HL-60 (cell line): ENCODE data around the gene MYO5B.

Experiments used
- DNase-seq, 2 experiments: peaks; one replicate each; pipeline ENCODE4 v3.0.0-alpha.2; 2010 to 2020; ENCODE audit warnings: low read depth in 1 of 2, low spot score in 1 of 2
- H3K27ac ChIP-seq: fragments of 250-450 bp; sonication (Bioruptor Pico); replicated peaks from 2 replicates; pipeline ENCODE4 v1.5.1; 2020; ENCODE audit warnings: mild to moderate bottlenecking, moderate library complexity
- H3K27me3 ChIP-seq: fragments of 250-450 bp; sonication (Bioruptor Pico); 2 replicates; pipeline ENCODE4 v1.5.1; 2021; ENCODE audit warnings: mild to moderate bottlenecking, moderate library complexity; ENCODE audit not compliant: insufficient read depth, poor library complexity, severe bottlenecking
- H3K4me3 ChIP-seq: replicated peaks from 2 replicates; pipeline ENCODE4 v1.5.1; 2011; ENCODE audit warnings: mild to moderate bottlenecking, control low read depth, low read length; ENCODE audit not compliant: insufficient read depth
- GABPA ChIP-seq: IDR thresholded peaks from 2 replicates; pipeline ENCODE4 v1.6.1; 2012; ENCODE audit warnings: low read depth
- POLR2AphosphoS5 ChIP-seq: IDR thresholded peaks from 2 replicates; pipeline ENCODE4 v1.6.1; 2012; ENCODE audit warnings: low read depth
- SPI1 ChIP-seq: IDR thresholded peaks from 2 replicates; pipeline ENCODE4 v1.6.1; 2012; ENCODE audit warnings: low read depth, mild to moderate bottlenecking, borderline replicate concordance
- TF ChIP-seq, protein P1 (sequence below): IDR thresholded peaks from one replicate; pipeline ENCODE4 v1.5.1; 2011; ENCODE audit warnings: low read length, control low read depth, inconsistent platforms; ENCODE audit not compliant: insufficient read depth
- TF ChIP-seq, protein P2 (sequence below): IDR thresholded peaks from 2 replicates; pipeline ENCODE4 v1.6.1; 2012; ENCODE audit warnings: low read depth; ENCODE audit not compliant: insufficient replicate concordance

Gene MYO5B

DNA sequence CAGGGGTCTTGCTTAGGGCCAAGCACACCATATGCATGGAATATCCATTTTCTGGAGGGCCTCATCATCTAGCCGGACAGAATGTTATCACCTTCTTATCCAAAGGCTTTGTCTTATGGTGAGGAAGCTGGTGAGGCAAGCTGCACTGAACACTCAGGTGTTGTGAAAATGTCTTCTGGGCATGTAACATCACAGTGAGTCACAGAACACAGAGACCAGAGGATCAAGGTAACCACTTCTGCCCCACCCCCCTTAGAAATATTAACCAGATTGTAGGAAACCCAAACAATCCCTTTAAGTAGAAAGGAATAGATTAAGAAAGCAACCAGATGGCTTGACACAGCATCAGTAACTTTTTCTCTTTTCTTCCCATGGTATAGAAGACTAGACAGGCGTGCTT is 51.1 kb downstream of the MYO5B start:
- Histone ChIP-seq H3K4me3 (no peak overlapping the region), H3K27ac (no peak overlapping the region), H3K27me3 (peaks cover 10% of the 10 kb centered on the region)
- no peak for DNase-seq
- TF ChIP-seq, protein P1, sequence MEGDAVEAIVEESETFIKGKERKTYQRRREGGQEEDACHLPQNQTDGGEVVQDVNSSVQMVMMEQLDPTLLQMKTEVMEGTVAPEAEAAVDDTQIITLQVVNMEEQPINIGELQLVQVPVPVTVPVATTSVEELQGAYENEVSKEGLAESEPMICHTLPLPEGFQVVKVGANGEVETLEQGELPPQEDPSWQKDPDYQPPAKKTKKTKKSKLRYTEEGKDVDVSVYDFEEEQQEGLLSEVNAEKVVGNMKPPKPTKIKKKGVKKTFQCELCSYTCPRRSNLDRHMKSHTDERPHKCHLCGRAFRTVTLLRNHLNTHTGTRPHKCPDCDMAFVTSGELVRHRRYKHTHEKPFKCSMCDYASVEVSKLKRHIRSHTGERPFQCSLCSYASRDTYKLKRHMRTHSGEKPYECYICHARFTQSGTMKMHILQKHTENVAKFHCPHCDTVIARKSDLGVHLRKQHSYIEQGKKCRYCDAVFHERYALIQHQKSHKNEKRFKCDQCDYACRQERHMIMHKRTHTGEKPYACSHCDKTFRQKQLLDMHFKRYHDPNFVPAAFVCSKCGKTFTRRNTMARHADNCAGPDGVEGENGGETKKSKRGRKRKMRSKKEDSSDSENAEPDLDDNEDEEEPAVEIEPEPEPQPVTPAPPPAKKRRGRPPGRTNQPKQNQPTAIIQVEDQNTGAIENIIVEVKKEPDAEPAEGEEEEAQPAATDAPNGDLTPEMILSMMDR = no peak
- TF ChIP-seq GABPA (no peak), SPI1 (no peak), POLR2AphosphoS5 (no peak)
- TF ChIP-seq, protein P2, sequence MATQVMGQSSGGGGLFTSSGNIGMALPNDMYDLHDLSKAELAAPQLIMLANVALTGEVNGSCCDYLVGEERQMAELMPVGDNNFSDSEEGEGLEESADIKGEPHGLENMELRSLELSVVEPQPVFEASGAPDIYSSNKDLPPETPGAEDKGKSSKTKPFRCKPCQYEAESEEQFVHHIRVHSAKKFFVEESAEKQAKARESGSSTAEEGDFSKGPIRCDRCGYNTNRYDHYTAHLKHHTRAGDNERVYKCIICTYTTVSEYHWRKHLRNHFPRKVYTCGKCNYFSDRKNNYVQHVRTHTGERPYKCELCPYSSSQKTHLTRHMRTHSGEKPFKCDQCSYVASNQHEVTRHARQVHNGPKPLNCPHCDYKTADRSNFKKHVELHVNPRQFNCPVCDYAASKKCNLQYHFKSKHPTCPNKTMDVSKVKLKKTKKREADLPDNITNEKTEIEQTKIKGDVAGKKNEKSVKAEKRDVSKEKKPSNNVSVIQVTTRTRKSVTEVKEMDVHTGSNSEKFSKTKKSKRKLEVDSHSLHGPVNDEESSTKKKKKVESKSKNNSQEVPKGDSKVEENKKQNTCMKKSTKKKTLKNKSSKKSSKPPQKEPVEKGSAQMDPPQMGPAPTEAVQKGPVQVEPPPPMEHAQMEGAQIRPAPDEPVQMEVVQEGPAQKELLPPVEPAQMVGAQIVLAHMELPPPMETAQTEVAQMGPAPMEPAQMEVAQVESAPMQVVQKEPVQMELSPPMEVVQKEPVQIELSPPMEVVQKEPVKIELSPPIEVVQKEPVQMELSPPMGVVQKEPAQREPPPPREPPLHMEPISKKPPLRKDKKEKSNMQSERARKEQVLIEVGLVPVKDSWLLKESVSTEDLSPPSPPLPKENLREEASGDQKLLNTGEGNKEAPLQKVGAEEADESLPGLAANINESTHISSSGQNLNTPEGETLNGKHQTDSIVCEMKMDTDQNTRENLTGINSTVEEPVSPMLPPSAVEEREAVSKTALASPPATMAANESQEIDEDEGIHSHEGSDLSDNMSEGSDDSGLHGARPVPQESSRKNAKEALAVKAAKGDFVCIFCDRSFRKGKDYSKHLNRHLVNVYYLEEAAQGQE = no peak

DNA sequence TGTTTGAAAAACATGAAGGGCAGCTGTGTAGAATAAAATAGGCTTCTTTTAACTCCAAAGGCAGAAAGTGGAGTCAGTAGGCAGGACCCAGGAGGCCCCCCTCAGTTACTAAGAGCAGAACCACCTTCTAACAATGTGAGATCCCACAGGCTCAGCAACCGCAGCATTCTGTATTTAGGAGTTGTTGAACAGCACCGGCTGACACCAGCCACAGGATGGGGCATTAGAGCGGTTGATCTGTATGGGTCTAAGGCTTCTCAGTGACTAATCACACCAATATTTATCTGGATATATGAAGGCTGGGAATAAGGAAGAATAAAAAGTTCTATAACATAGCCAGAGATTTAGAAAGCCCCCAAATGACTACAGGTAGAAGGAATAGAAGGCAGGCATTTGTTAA is 51.7 kb downstream of the MYO5B start:
- H3K4me3 ChIP-seq = no peak overlapping the region

DNA sequence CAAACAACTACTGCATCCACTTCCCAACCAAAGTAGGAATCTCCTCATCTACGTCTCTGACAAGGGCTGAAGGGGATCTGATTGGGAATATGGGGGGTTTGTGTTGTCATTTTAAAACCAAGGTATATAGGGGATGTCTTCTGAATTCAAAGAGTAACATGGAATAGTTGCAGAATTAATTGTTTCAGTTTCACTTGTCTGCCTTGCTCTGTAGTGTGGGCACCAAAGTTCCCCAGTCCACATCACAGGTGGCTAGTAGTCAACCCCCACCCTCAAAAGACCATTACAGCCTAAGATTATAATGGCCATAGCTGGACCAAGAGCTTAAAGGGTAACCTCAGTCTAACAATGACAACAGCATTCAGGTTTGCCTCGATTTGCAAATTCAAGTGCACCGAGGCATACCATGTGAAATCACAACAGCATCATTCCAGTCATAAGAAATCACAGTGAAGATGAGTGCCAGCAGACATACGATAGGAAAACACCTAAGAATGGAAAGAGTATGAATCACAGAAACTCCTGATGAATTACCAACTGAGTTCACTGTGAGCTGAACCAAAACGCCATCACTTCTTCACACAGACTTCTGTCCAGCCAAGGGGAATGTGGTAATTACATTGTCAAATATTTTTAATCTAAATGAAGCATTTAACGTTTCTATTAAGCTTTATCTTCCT is 52.4 kb downstream of the MYO5B start:
- Histone ChIP-seq H3K27me3 (peaks cover 10% of the 10 kb centered on the region), H3K27ac (no peak overlapping the region), H3K4me3 (no peak overlapping the region)
- TF ChIP-seq POLR2AphosphoS5 (no peak), GABPA (no peak), SPI1 (no peak)
- TF ChIP-seq, protein P1 = no peak
- TF ChIP-seq, protein P2 = no peak
- DNase-seq = no peak

More for the DNA sequence above, 51.7 kb downstream of the MYO5B start:
- H3K27me3 ChIP-seq = peaks cover 10% of the 10 kb centered on the region
- no peak overlapping the region for H3K27ac ChIP-seq
- TF ChIP-seq POLR2AphosphoS5 = no peak
- no peak for TF ChIP-seq SPI1
- TF ChIP-seq GABPA = no peak
- TF ChIP-seq, protein P1 = no peak
- TF ChIP-seq, protein P2 = no peak
- DNase-seq = no peak
